GM12892 (cell line): ENCODE results near the gene CST7.
"Not testable (repeated sequence)": the region's sequence is repeated elsewhere in the genome, so short reads cannot be mapped to it uniquely, and the experiment has no call there.

ENCODE experiments used
- DNase-seq: peaks from one replicate; pipeline ENCODE4 v3.0.0; 2011; ENCODE audit not compliant: insufficient read length
- FAIRE-seq: peaks from 2 replicates; lab custom pipeline; 2011; peaks lifted over from hg19 to GRCh38; lab: Jason Lieb, UNC
- POLR2A ChIP-seq: IDR thresholded peaks from 2 replicates; pipeline ENCODE4 v1.6.1; 2011; ENCODE audit warnings: low read depth, low read length, control low read depth
- POLR2AphosphoS5 ChIP-seq: IDR thresholded peaks from 2 replicates; pipeline ENCODE4 v1.6.1; 2011; ENCODE audit warnings: low read depth, low read length, control low read depth
- TAF1 ChIP-seq: IDR thresholded peaks from 2 replicates; pipeline ENCODE4 v1.6.1; 2011; ENCODE audit warnings: low read depth, mild to moderate bottlenecking, control low read depth, low read length, borderline replicate concordance

CST7 gene

GRCh38 chr20:24915440-24915839 lies 33.6 kb upstream of the CST7 start:
- TF ChIP-seq POLR2AphosphoS5 (no peak), TAF1 (no peak), POLR2A (no peak)
- DNase-seq: no peak
- FAIRE-seq: no peak

GRCh38 chr20:24915892-24916291 lies 33.2 kb upstream of the CST7 start:
- FAIRE-seq: no peak
- TF ChIP-seq POLR2A: no peak
- TF ChIP-seq TAF1: no peak
- TF ChIP-seq POLR2AphosphoS5: no peak

GRCh38 chr20:24916412-24916811 lies 32.7 kb upstream of the CST7 start:
- TF ChIP-seq POLR2AphosphoS5: no peak
- TF ChIP-seq TAF1: no peak
- TF ChIP-seq POLR2A: no peak
- DNase-seq (no peak), FAIRE-seq (no peak)

More at GRCh38 chr20:24915892-24916291, 33.2 kb upstream of the CST7 start:
- DNase-seq: no peak

- TF ChIP-seq POLR2A (no peak), POLR2AphosphoS5 (no peak), TAF1 (no peak)
- FAIRE-seq (no peak), DNase-seq (no peak)
These were observed 32.0 kb upstream of the CST7 start for GRCh38 chr20:24917056-24917455.

- TF ChIP-seq POLR2A (no peak), TAF1 (no peak), POLR2AphosphoS5 (no peak)
- FAIRE-seq: peak; percentile 92
These were observed 31.1 kb upstream of the CST7 start for GRCh38 chr20:24917797-24918578.

GRCh38 chr20:24918579-24919566 lies 30.2 kb upstream of the CST7 start:
- TF ChIP-seq POLR2AphosphoS5 (no peak), POLR2A (no peak), TAF1 (no peak)
- no peak for FAIRE-seq
- no peak for DNase-seq

More at GRCh38 chr20:24917797-24918578, 31.1 kb upstream of the CST7 start:
- peak; percentile 79 for DNase-seq

- not testable (repeated sequence) for FAIRE-seq, DNase-seq
These were observed 29.4 kb upstream of the CST7 start for GRCh38 chr20:24919665-24920064.

- not testable (repeated sequence) for DNase-seq, FAIRE-seq
These were observed 28.4 kb upstream of the CST7 start for GRCh38 chr20:24920706-24921105.

- DNase-seq, FAIRE-seq: not testable (repeated sequence)
These were observed 19.8 kb upstream of the CST7 start for GRCh38 chr20:24929259-24929658.

- FAIRE-seq: not testable (repeated sequence)
These were observed 19.0 kb upstream of the CST7 start for GRCh38 chr20:24929867-24930723.

GRCh38 chr20:24930724-24931688 lies 18.1 kb upstream of the CST7 start:
- DNase-seq, FAIRE-seq: not testable (repeated sequence)

More at GRCh38 chr20:24929867-24930723, 19.0 kb upstream of the CST7 start:
- not testable (repeated sequence) for DNase-seq

GRCh38 chr20:24931893-24932292 lies 17.2 kb upstream of the CST7 start:
- DNase-seq, FAIRE-seq: not testable (repeated sequence)
